Stimulated activated naive CD8-positive, alpha-beta T cell treated with anti-CD3 and anti-CD28 coated beads, Interleukin-15, amount 100 ng/mL, for 72 hours (primary cell): Measurements from ENCODE around the gene MIDN.

ENCODE experiments used
- ATAC-seq: fragments of 150-1000 bp; cut with Tn5 transposase; 2 replicates; pipeline ENCODE4 v1.10.0; 2021; ENCODE audit warnings: mild to moderate bottlenecking, moderate library complexity
- DNase-seq, 2 donors: peaks; one replicate each; pipeline ENCODE4 v3.0.0; 2021 to 2022
- H3K27ac Mint-ChIP-seq, 2 donors: one replicate each; pipeline ENCODE4 v1.8.0; 2022; ENCODE audit warnings: mild to moderate bottlenecking in 2 of 2, mixed read lengths in 2 of 2, moderate library complexity in 2 of 2
- H3K27me3 Mint-ChIP-seq: one replicate; pipeline ENCODE4 v1.8.0; 2022; ENCODE audit warnings: mixed read lengths
- H3K4me1 Mint-ChIP-seq: one replicate; pipeline ENCODE4 v1.8.0; 2022; ENCODE audit warnings: mild to moderate bottlenecking, mixed read lengths
- H3K4me3 Mint-ChIP-seq, 2 donors: one replicate each; pipeline ENCODE4 v1.8.0; 2022; ENCODE audit warnings: mild to moderate bottlenecking in 2 of 2, mixed read lengths in 2 of 2, moderate library complexity in 1 of 2
- H3K9me3 Mint-ChIP-seq, 2 donors: one replicate each; pipeline ENCODE4 v1.8.0; 2022; ENCODE audit warnings: mixed read lengths in 2 of 2

The MIDN gene

DNA sequence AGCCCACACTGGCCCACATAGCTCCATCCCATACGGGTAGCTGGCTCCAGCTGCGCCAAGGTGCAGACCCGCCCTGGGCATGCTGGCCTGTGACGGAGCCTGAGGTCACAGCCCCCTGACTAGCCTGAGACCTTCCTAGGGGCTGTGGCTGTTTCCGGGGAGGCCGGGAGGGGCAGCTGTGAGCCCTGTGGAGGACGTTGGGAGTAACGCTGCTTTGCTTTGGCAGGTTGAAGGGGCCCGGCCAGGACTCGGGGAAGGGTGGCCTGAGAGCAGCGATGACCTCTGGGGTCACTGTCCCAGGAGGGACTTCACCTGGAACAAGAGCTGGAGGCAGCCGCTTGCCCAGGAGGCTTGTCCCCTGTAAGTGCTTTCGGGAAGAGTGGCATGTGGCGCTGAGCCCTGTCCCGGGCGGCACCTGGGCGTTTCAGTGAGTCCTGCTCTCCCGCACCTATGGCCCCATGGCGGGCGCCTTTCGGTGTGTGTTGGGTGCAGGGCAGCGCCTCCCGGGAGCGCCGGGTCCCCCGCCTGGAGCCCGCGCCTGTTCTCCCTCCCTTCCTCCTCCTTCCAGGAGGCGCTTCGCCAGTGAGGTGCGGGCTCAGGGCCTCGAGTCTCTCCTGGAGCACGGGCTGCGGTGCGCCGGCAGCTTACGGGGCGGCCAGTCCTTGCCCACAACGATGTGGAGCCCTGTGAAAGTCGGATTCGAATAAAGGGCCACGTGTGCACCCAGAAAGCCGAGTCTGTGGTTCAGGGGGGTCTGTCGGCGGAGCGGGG, 25.9 kb downstream of the MIDN start:
- ATAC-seq = no peak
- no peaks in the 10 kb centered on the region for H3K9me3 Mint-ChIP-seq
- DNase-seq = no peak
- no peaks in the 10 kb centered on the region for H3K27me3 Mint-ChIP-seq
- H3K4me3 Mint-ChIP-seq = peak overlapping the region; percentile 82 to 83
- peak overlapping the region in 1 of 2 donors; percentile 64 for H3K27ac Mint-ChIP-seq
- H3K4me1 Mint-ChIP-seq = peaks cover 84% of the 10 kb centered on the region

DNA sequence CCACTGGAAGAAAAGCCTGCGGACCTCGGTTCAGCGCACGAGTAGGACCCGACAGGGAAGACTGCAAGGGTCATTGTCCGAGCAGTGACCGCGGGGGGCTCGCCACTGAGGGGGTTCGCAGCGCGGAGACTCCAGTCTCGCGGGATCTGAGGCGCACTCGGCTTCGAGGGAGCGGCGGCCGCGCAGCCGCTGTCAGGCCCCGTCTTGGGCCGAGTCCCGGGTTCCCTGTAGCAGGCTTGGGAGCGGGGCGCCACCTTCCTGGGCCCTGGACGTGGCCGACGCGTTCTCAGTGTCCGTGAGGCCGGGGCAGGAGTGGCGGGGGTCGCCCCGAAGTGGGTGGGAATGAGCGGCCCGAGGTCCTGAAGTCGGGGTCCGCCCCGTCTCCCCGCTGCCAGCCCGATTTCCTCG, 26.5 kb downstream of the MIDN start:
- peaks cover 89% of the 10 kb centered on the region for H3K4me1 Mint-ChIP-seq

DNA sequence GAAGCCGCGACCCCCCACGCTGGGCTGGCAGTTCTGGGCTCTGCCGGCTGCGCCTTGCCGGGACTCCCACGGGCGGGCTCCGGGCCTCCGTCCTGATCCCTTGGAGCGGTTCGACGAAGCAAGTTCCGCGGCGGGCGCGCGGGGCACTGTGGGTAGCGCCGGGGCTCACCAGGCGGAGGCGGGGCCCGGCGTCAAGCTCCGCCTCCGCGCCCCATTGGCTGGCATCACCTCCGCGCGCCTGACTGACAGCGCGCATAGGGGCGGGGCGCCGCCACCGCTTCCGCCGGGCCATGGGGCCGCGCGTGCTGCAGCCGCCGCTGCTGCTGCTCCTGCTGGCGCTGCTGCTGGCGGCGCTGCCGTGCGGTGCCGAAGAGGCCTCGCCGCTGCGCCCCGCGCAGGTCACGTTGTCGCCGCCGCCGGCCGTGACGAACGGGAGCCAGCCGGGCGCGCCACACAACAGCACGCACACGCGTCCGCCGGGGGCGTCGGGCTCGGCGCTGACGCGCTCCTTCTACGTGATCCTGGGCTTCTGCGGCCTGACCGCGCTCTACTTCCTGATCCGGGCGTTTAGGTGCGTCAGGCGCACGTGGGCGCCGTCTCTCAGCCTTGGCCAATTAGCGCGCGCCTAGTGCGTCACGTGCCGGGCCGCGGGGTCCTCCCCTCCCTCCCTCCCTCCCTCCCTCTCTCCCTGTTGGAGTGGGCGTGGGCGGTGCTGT, 27.0 kb downstream of the MIDN start, which contains the start of gene FAM174C:
Gene FAM174C (plus strand): TSS at position 271 of the 716 bp plus-strand sequence. CDS start 20 bp downstream, at position 291.
- peaks cover 89% of the 10 kb centered on the region for H3K4me1 Mint-ChIP-seq
- ATAC-seq = peak; percentile 91

More for the DNA sequence above, 26.5 kb downstream of the MIDN start:
- peak overlapping the region; percentile 82 to 83 for H3K4me3 Mint-ChIP-seq
- H3K27me3 Mint-ChIP-seq = no peaks in the 10 kb centered on the region
- peak overlapping the region in 1 of 2 donors; percentile 54 for H3K27ac Mint-ChIP-seq
- DNase-seq = no peak
- ATAC-seq = peak; percentile 1
- no peaks in the 10 kb centered on the region for H3K9me3 Mint-ChIP-seq

DNA sequence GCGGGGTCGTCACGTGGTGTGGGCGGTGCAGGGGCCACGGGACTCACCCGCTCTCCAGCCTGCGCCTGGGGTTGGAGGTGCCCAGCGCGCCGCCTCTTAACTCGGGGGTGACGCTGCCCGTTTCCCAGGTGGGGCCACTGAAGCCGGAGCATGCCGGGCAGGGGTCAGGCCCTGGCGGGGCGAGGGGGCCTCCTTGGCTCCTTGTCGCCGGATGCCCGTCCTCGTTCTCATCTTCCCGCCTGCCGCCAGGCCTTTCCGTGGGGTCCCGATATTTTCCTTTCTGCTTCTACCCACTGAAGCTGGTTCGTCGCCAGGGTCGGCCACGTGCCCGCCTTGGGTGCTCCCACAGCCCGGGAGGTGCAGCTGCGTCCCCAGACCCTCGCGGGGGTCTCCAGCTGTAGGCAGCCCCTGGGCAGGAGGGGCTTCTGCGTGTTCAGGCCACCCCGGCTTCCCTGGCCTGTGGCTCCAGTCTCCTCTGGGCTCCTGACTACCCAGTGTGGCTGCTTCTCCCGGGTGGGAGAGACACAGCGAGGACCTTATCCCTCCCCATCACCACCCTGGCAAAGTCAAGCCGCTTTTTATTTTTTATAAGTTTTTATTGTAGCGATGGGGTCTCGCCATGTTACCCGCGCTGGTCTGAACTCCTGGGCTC, 27.7 kb downstream of the MIDN start:
- Mint-ChIP-seq H3K9me3 (no peaks in the 10 kb centered on the region), H3K4me3 (peak overlapping the region; percentile 78 to 81), H3K27ac (peak overlapping the region; percentile 93 to 95), H3K27me3 (no peaks in the 10 kb centered on the region), H3K4me1 (peaks cover 84% of the 10 kb centered on the region)
- no peak for DNase-seq
- no peak for ATAC-seq

More for the DNA sequence above, 27.0 kb downstream of the MIDN start, which contains the start of gene FAM174C:
- H3K27ac Mint-ChIP-seq = peak within 1 kb of the TSS; percentile 93 to 95
- H3K9me3 Mint-ChIP-seq = no peaks in the 10 kb centered on the region
- DNase-seq = peak; percentile 94 to 97
- H3K27me3 Mint-ChIP-seq = no peaks in the 10 kb centered on the region
- H3K4me3 Mint-ChIP-seq = peak within 1 kb of the TSS; percentile 82 to 83

DNA sequence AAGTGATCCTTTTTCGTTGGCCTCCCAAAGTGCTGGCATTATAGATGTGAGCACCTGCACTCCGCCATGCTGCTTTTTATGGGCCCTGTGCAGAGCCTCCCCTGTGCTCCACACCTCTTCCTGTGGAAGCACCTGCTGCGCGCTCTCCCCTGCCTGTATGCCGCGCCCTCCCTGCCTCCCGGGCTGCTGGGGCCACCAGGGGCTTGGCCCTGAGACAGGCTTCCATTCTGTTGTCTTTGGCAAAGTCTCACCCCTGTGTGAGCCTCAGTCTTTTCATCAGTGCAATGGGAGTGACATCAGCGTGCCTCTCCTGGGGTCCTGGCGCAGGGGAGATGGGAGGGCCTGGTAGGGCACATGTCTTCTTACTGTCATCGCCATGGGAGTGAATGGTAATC, 28.2 kb downstream of the MIDN start:
- no peaks in the 10 kb centered on the region for H3K9me3 Mint-ChIP-seq
- peaks cover 3% of the 10 kb centered on the region for H3K27me3 Mint-ChIP-seq
- H3K4me3 Mint-ChIP-seq = peak overlapping the region; percentile 78 to 81
- peak overlapping the region; percentile 79 to 93 for H3K27ac Mint-ChIP-seq
- DNase-seq = no peak
- peaks cover 79% of the 10 kb centered on the region for H3K4me1 Mint-ChIP-seq
- no peak for ATAC-seq

DNA sequence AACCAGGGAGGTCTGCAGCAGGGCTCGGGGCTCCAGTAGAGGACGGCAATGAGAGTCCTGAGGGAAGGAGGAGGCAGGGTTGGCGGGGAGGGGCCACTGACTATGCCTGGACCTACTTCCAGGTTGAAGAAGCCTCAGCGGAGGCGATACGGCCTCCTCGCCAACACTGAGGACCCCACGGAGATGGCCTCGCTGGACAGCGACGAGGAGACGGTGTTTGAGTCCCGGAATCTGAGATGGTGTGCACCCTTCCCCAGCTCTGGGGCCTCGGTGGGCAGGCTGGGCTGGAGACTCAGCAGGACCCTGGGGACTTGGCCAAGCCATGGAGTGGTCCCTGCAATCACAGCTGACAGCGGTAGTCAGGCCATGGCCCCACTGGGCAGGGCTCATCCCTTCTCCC, 28.7 kb downstream of the MIDN start:
- Mint-ChIP-seq H3K27me3 (peaks cover 7% of the 10 kb centered on the region), H3K27ac (peak overlapping the region; percentile 79 to 93), H3K4me1 (peaks cover 74% of the 10 kb centered on the region), H3K9me3 (no peaks in the 10 kb centered on the region), H3K4me3 (peak overlapping the region; percentile 78 to 81)
- ATAC-seq (no peak), DNase-seq (no peak)

DNA sequence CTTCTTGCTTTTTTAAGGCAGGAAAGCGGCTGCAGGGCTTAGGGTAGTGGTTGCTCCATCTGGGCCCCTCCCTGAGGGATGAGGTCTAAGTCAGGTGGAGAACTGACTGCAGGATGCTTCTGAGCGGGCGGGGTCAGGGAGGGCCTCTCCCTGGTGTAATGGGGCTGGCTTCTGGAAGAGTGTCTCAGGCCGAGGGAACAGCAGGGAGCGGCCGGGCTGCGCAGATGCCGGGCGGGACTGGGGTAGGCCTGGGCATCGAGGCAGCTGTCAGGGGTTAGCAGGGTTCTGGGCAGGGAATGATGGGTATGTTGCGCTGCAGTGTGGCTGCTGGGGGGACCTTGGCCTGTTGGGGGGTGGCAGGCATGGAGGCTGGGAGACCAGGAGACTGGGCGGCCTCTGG, 29.7 kb downstream of the MIDN start:
- DNase-seq (no peak), ATAC-seq (no peak)
- Mint-ChIP-seq H3K4me3 (peak overlapping the region; percentile 3 to 39), H3K4me1 (peaks cover 64% of the 10 kb centered on the region), H3K27me3 (peaks cover 7% of the 10 kb centered on the region), H3K9me3 (no peaks in the 10 kb centered on the region), H3K27ac (no peak overlapping the region)

DNA sequence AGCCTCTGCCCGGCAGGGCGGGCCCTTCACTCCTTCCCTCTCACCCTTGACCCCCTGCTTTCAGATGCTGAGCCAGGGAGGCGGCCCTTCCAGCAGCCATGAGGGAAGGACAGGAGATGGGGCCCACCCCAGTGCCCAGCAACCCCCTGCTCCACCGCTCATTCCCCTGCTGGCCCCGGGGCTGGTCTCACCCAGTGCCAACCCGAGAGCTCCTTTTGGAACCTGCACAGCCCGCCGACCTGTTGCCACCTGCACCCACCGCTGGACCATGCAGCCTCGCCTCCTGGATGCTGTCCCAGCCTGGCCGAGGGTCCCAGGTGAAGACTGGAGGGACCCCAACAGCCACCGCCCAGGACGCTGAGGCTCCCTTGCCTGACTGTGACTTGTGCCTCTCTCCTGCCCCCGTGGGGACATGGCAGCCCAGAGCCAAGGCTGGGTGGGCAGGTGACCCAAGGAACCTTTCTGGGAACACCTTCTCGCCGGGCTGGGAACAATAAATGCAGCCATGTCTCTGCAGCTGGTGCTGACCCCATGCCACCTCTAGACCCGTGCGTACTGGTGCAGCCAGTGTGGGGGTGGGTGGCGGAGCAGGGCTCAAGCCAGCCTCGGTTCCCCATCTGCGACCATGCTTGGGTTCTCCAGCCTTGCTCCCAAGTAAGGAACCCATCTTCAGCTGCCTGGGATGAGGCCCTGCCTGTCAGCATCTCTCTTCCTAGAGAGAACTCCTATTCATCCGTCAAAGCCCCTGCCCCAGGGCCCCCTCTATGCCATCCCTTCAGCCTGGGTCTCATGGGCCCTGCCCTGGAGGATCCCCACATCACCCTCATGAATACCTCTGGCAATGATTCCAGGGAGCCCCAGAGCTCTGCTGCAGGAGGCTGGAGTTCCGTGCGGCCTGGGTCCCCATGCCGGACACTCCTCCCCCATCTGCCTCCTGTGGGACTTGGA, 30.6 kb downstream of the MIDN start:
- no peaks in the 10 kb centered on the region for H3K9me3 Mint-ChIP-seq
- H3K27ac Mint-ChIP-seq = peak overlapping the region in 1 of 2 donors; percentile 74
- H3K4me3 Mint-ChIP-seq = peak overlapping the region in 1 of 2 donors; percentile 33
- ATAC-seq = no peak
- DNase-seq = no peak
- peaks cover 12% of the 10 kb centered on the region for H3K27me3 Mint-ChIP-seq
- peaks cover 55% of the 10 kb centered on the region for H3K4me1 Mint-ChIP-seq

DNA sequence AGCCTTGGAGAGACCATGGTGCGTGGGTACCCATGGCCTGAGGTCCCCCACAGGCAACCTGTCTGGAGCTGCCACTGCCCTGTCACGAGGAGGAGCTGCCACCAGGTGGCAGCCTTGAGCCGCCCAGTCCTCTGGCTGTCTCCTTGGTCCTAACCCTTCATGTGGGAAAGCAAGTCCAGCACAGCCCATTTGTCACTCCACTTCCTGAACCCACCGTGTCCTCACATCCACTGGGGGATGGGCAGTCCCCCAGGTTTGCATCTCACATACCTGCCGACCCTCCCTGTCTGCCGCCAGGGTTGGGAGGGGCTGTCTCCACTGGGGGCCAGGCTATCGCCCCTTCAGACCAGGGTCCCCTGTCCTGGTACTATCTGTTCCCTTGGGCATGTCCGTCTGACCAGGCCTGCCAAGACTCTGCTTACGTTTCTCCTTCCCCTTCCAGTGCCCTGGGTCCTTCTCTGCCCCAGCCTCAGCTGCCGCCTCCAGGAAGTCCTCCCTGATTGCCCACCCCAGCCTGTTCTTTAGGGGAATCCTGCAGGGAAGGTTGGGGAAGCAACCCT, 31.5 kb downstream of the MIDN start:
- ATAC-seq (peak; percentile 6), DNase-seq (peak; percentile 82 to 83)
- peaks cover 21% of the 10 kb centered on the region for H3K27me3 Mint-ChIP-seq
- no peak overlapping the region for H3K27ac Mint-ChIP-seq
- H3K9me3 Mint-ChIP-seq = no peaks in the 10 kb centered on the region
- H3K4me3 Mint-ChIP-seq = peak overlapping the region in 1 of 2 donors; percentile 17
- H3K4me1 Mint-ChIP-seq = peaks cover 48% of the 10 kb centered on the region

DNA sequence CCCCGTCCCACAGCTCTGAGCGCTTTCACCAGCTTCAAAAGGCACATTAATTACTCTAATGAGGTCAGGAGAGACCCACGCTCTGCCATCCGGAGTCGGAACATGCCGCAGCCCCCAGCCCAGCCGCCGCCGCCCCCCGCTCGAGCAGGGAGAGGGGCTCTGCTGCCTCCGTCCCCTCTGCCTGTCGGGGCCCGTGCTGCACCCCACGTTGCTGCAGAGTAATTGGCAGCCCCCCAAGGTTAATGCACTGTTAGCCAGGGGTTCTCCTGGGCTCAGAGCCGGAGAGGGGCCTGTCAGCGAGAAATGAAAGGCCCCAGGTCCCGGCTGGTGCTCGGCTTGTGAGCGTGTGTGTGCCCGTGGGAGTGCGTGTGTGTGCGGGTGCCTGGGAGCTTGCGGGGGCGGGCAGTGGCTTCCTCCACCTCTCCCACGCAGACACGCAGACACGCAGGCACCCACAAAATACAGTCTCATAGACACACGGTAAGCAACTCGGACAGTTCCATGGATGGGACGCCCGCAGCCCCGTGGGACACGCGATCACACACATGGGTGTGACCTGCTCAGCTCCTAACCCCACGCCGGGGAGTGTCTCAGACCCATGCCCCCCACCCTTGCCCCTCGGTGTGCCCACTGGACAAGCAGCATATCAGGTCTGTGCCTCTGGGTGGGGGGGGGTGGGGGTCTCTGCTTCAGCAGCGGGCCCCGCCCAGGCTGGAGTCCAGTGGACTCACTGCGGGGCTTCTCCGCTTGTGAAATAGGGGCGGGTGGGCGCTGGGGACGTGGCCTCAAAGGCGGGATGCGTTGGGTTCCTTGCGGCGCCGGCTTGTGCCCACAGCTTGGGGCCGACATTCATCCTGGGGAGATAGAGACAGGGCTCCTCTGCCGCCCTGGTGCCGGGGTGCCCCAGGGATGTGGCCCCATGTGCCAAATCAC, 32.5 kb downstream of the MIDN start:
- DNase-seq (no peak), ATAC-seq (no peak)
- Mint-ChIP-seq H3K4me1 (peaks cover 48% of the 10 kb centered on the region), H3K9me3 (no peaks in the 10 kb centered on the region), H3K27me3 (peaks cover 27% of the 10 kb centered on the region), H3K4me3 (no peak overlapping the region), H3K27ac (no peak overlapping the region)

DNA sequence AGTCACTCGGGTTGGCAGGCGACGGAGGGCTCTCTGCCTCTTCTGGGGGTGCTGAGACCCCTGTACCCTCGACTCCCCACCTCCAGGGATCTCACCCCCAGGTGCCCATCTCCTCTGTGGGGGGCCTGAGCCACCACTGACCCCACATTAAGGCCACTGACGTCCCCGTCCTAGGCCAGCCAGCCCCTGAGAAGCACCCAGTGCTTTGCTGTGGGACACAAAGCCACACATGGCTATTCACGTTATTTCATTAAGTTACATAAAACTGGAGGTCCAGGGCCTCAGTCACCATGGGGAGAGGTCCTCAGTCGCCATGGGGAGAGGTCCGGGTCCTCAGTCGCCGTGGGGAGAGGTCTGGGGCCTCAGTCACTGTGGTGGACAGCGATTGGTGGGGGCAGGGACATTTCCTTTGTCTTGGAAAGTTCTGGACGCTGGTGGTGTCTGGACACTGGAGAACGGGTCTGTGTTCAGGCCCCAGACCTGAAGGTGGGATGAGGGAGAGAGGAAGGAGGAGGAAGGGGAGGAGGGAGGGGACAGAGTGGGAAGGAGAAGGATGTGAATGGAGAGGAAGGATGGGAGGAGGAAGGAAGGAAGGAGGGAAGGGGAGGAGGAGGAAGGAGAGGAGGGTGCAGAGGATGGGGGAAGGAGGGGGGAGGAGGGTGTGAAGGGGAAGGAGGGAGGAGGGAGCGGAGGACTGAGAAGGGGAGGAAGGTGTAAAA, 33.3 kb downstream of the MIDN start:
- no peak for ATAC-seq
- Mint-ChIP-seq H3K27me3 (peaks cover 33% of the 10 kb centered on the region), H3K4me3 (no peak overlapping the region), H3K27ac (peak overlapping the region in 1 of 2 donors; percentile 91), H3K9me3 (no peaks in the 10 kb centered on the region), H3K4me1 (peaks cover 48% of the 10 kb centered on the region)
- DNase-seq = no peak

DNA sequence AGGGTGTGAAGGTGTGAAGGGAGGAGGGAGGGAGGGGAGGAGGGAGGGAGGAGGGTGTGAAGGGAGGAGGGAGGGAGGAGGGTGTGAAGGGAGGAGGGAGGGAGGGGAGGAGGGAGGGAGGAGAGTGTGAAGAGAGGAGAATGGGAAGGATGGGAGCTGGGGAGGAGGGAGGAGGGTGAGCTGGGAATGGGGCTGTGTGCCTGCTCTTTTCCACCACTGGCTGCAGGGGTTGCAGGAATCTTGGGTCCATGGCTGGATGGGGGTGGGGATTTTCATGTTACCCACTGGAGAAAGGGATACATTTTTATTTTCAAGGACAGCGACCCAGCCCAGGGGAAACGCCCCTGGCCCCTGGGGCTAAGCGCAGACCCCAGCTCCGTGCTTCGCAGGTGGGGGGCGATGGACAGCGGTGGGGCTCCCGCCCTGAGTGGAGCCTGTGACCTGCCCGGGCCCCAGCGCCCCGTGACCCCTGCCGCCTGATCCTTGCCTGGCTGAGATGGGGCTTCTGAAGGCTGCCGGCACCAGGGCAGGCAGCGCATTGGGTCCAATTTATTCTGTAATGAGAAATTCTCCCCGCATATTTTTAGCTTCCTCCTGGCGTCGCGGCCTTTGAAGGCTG, 34.3 kb downstream of the MIDN start:
- ATAC-seq (no peak), DNase-seq (no peak)
- Mint-ChIP-seq H3K4me3 (no peak overlapping the region), H3K27me3 (peaks cover 43% of the 10 kb centered on the region), H3K9me3 (no peaks in the 10 kb centered on the region), H3K27ac (no peak overlapping the region), H3K4me1 (peaks cover 40% of the 10 kb centered on the region)
